SK-N-MC (cell line): ENCODE results near the gene ALDOA.
A peak's percentile ranks its signal among the peaks of the same experiment; 100 is the strongest.

Experiments
- DNase-seq: peaks from one replicate; pipeline ENCODE4 v3.0.0-alpha.2; 2011; ENCODE audit warnings: low read depth, low spot score
- H3K27ac ChIP-seq: fragments of 200-600 bp; sonication (generic); 2 replicates; pipeline ENCODE4 v1.5.1; 2016; ENCODE audit warnings: mixed run types
- H3K36me3 ChIP-seq: fragments of 200-600 bp; sonication (generic); 2 replicates; pipeline ENCODE4 v1.6.1; 2017; ENCODE audit warnings: antibody characterized with exemption, low read length, mixed read lengths; ENCODE audit not compliant: insufficient read depth
- H3K4me3 ChIP-seq: fragments of 200-600 bp; sonication (generic); 2 replicates; pipeline ENCODE4 v1.5.1; 2016
- H3K9ac ChIP-seq: fragments of 200-600 bp; sonication (generic); 2 replicates; pipeline ENCODE4 v1.8.0; 2017; ENCODE audit warnings: mixed run types, mixed read lengths; ENCODE audit not compliant: insufficient read length
- H3K9me3 ChIP-seq: fragments of 200-600 bp; sonication (generic); 2 replicates; pipeline ENCODE4 v1.6.1; 2017; ENCODE audit warnings: low read depth, mild to moderate bottlenecking, antibody characterized with exemption, low read length, moderate library complexity, mixed read lengths
- EZH2 ChIP-seq: fragments of 200-600 bp; sonication (generic); IDR thresholded peaks from one replicate; pipeline ENCODE4 v1.6.1; 2017; ENCODE audit warnings: antibody characterized with exemption
- FOXP2 ChIP-seq: optimal IDR thresholded peaks from 2 replicates; pipeline ENCODE3; 2011; ENCODE audit warnings: mild to moderate bottlenecking, moderate library complexity; ENCODE audit not compliant: insufficient read depth; ENCODE audit errors: extremely low read length, control extremely low read depth
- POLR2AphosphoS5 ChIP-seq: IDR thresholded peaks from 2 replicates; pipeline ENCODE4 v1.6.1; 2012; ENCODE audit warnings: mild to moderate bottlenecking, low read depth, low read length, borderline replicate concordance

The ALDOA gene

DNA sequence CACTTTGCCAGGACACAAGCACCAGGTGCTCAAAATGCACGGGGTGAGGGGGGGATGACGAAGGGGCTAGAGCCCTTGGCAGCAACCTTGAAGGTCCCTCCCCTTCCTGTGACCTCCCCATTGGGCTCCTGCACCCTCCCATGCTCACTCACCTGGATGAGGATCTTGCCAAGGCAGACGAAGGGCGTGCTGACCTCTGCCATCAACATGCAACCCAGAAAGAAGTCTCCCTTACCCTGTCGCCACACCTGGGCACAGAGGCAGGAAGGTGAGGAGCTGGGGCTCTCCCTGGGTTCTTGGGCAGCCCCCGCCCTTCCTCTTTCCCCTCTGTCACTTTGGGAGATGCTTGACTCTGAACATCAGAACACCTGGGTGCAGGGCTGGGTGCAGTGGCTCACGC is 40.0 kb upstream of the ALDOA start:
- no peaks in the 10 kb centered on the region for H3K36me3 ChIP-seq
- no peak overlapping the region for H3K4me3 ChIP-seq
- H3K9ac ChIP-seq, result no peak overlapping the region
- H3K27ac ChIP-seq, result no peak overlapping the region
- no peak for TF ChIP-seq POLR2AphosphoS5
- DNase-seq, result no peak
- H3K9me3 ChIP-seq, result no peaks in the 10 kb centered on the region

DNA sequence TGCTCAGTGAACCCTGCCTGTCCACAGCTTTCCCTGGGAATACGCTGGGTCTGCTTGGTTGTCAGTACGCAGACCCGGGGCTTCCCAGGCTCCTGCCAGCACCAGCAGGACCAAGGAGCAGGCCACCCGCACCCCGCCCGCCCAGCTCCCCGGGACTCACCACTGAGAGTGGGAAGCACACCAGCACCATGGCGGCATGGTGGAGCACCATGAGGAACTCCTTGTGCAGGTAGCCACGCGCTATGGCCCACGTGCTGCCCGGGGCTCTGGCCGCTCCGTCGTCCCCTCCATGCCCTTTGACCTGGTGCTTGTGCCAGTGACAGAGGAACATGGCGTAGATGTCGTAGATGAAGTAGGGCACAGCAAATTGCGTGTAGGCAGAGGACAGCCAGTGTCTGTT is 39.1 kb upstream of the ALDOA start:
- Histone ChIP-seq H3K36me3 (no peaks in the 10 kb centered on the region), H3K27ac (no peak overlapping the region), H3K9me3 (no peaks in the 10 kb centered on the region), H3K4me3 (no peak overlapping the region), H3K9ac (no peak overlapping the region)
- no peak for DNase-seq
- TF ChIP-seq EZH2 (no peak), POLR2AphosphoS5 (no peak), FOXP2 (no peak)

DNA sequence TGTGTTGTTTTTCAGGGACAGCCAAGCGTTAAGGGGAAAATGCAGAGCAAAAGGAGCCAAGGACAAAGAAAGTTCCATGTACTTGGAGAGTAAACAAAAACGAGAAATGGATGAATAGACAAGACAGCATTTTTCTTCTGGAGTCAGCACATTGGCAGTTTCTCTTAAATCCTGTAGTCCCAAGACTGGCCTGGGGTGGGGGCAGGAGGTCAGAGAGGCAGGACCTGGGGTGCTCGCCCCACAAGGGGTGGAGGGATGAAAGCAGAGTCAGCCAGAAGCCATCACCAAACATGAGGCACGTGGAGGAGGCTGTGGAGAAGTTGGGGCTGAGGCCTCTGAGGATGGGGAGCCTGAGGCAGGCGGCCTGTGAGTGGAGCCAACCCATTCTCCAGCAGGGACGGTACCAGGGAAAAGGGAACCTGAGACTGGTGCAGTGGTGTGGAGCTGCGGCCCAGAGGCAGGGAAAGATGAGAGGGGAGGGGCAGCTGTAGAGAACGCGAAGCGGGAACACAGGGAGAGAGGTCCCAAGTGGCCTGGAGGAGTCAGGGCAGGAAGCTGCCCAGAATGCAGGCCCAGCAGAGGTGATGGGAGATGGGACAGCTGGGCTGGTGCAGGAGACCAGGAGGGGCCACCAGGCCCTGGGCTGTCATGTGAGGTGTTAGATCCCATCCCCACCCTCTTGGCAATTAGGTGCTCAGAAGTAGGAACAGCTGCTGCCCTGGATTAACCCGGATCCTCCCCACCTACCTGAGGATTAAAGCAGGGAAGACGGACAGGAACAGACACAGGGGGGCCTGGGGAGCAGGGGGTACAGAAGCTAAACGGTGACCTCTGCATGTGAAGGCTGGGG is 37.7 kb upstream of the ALDOA start:
- no peak overlapping the region for H3K4me3 ChIP-seq
- H3K27ac ChIP-seq, result no peak overlapping the region
- H3K9me3 ChIP-seq, result no peaks in the 10 kb centered on the region
- no peak for TF ChIP-seq FOXP2
- TF ChIP-seq POLR2AphosphoS5, result no peak
- TF ChIP-seq EZH2, result no peak
- no peaks in the 10 kb centered on the region for H3K36me3 ChIP-seq
- DNase-seq, result no peak
- H3K9ac ChIP-seq, result no peak overlapping the region

DNA sequence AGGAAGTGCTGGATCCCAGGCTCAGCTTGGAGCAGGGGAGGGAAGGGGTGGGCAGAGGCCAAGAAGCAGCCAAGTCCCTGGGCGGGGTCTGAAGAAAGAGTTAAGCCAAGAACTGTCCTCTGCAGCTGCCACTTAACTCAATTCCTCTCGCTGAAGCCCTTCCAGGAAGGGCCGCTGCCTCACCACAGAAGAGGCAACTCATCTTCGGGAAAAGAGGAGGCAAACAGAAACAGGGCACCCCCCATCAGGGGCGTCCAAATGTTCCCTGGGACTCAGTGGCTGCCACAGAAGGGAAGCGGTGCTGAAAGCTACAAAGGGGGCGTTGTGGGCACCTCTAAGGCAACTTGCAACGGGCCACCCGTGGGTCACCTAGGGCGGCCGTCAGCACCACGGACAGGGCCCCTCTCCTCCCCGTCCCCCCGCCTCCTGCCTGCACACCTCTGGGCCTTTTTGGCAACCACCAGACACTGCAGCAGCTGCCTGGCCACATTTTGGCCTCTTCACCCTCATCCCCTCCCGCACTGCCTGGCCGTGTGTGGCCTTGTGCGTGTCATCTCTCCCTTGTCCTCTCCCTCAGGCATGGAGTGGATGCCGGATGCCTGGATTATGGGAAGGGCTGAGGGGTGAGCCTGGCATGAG is 37.0 kb upstream of the ALDOA start:
- Histone ChIP-seq H3K9ac (no peak overlapping the region), H3K27ac (no peak overlapping the region), H3K36me3 (no peaks in the 10 kb centered on the region), H3K4me3 (no peak overlapping the region), H3K9me3 (no peaks in the 10 kb centered on the region)
- TF ChIP-seq POLR2AphosphoS5, result no peak
- TF ChIP-seq EZH2, result no peak
- TF ChIP-seq FOXP2, result no peak
- DNase-seq, result no peak

DNA sequence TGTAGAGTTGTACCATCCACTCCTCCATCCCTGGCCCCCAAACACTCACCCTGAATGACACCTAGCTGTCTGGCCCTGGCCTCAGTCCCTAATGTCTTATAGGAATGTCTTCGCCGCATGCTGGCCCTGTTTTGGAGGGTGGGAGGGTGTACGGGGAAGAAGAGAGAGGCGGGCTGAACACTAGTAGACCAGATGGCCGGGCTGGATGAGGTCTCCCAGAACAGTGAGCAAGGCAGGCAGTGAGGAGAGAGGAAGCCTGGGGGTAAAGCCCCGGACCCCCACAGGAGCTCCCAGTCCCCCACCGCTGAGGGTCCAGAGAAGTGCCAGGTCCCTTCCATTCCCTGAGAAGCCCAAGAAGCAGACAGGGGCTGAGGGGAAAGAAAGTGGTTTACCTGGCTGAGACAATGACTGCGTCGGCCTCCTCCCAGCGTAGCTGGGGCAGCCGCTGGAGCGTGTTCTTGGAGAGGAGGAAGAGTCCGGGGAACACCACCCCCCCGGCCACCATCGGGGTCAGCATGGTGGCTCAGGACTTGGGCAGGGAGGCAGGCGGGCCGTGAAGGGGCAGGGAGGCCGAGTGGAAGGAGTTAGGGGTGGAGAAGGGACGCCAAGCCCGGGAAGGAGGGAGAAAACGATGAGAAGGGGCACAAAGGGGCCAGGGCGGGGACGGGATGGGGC is 35.4 kb upstream of the ALDOA start:
- Histone ChIP-seq H3K36me3 (no peaks in the 10 kb centered on the region), H3K9me3 (no peaks in the 10 kb centered on the region), H3K4me3 (no peak overlapping the region), H3K27ac (no peak overlapping the region), H3K9ac (no peak overlapping the region)
- no peak for TF ChIP-seq EZH2
- no peak for TF ChIP-seq FOXP2
- no peak for TF ChIP-seq POLR2AphosphoS5
- no peak for DNase-seq

DNA sequence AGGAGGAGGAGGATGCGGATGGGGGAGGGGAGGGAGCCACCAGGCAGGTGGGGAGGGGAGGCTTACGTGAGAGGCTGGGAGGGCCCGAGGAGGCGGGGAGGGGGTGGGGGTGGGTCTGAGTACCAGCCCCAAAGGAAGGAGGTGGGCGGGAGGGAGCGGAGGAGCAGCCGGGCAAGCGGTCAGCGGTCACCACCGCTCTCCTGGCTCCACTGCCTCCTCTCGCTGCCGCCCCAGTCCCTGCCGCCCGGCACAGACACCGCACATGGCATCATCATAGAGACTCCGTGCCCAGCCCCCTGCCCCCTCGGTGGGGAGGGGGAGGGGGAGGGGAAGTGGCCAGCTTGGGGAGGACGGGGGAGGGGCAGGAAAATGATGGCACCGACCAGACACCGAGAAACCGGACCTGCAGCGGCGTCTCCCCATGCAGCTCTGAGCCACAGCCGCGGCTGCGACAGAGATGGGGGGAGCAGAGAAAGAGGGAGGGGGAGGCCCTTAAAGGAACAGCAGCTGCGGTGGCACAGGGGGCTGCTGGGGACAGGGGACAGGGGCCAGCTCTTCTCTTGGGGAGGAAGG is 34.6 kb upstream of the ALDOA start, which contains the start of gene TLCD3B:
Gene TLCD3B, minus strand, starts transcription at position 431 of the 573 bp plus-strand sequence. CDS start 744 bp downstream, outside the sequence.
- Histone ChIP-seq H3K27ac (no peak within 1 kb of the TSS), H3K4me3 (no peak within 1 kb of the TSS), H3K9me3 (no peaks in the 10 kb centered on the region), H3K9ac (no peak within 1 kb of the TSS), H3K36me3 (no peaks in the 10 kb centered on the region)
- TF ChIP-seq POLR2AphosphoS5, result no peak
- no peak for TF ChIP-seq FOXP2
- TF ChIP-seq EZH2, result no peak
- no peak for DNase-seq

DNA sequence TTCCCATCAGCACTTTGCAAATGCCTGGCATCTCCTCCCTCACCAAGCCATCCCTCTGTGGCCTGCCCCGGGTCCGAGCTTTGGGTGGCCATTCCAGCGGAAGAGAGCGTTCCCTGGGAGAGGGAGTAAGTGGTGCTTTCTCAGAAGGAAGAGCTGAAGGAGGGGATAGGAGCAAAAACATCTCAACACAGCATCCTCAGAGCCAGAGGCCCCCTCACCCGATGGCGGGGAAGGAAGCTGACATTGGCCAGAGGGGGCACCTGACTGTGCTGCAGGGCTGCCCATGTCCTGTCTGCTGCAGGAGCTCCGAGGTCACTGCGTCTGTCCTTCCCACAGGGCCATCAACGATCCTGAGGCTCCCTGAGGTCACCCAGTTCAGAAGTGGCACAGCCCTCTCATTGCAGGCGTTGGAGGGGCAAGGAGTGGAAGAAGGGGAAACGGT is 34.1 kb upstream of the ALDOA start:
- no peak overlapping the region for H3K27ac ChIP-seq
- H3K36me3 ChIP-seq, result no peaks in the 10 kb centered on the region
- no peak for DNase-seq
- H3K9me3 ChIP-seq, result no peaks in the 10 kb centered on the region
- no peak overlapping the region for H3K4me3 ChIP-seq
- TF ChIP-seq EZH2, result no peak
- TF ChIP-seq POLR2AphosphoS5, result no peak
- TF ChIP-seq FOXP2, result no peak
- H3K9ac ChIP-seq, result no peak overlapping the region

DNA sequence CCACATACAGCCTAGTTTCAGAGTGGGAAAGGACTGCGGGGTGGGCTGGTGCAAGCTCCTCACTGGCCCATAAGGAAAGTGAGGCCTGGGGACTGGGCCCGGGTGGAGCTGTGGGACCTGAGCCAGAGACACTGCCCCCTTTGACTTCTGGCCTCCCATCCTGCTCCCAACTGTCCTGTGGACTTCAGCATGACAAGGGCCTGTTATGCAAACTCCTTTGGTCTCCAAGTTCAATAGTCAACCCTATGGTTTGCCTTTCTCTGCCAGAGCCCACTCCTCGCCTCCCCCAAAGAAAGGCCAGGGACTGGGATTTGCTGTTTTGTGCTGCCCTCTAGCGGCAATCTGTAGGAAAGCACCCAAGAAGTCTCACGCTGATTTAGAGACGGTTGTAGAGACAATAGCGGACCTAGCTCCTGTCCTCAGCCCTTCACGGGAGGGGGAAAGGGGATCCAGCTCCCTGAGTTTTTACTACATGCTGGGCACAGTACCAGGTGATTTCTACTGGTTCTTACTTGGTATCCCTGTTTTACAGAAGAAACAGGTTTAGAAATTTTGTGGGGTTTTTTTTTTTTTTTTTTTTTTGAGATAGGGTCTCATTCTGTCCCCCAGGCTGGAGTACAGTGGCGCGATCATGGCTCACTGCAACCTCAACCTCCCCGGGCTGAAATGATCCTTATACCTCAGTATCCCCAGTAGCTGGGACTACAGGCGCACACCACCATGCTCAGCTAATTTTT is 33.3 kb upstream of the ALDOA start:
- Histone ChIP-seq H3K9me3 (no peaks in the 10 kb centered on the region), H3K36me3 (no peaks in the 10 kb centered on the region), H3K4me3 (no peak overlapping the region), H3K9ac (no peak overlapping the region), H3K27ac (no peak overlapping the region)
- no peak for TF ChIP-seq FOXP2
- no peak for TF ChIP-seq POLR2AphosphoS5
- TF ChIP-seq EZH2, result no peak
- peak; percentile 35 for DNase-seq
